PFSK-1 (cell line): ENCODE measurements around the gene FSTL4.

Source experiments
- FOXP2 ChIP-seq: optimal IDR thresholded peaks from 2 replicates; pipeline ENCODE3; 2011; ENCODE audit warnings: borderline replicate concordance, control low read depth, inconsistent platforms; ENCODE audit not compliant: insufficient read depth; ENCODE audit errors: extremely low read length, extremely low read depth
- SIN3A ChIP-seq: IDR thresholded peaks from 2 replicates; pipeline ENCODE4 v1.6.1; 2012; ENCODE audit warnings: mild to moderate bottlenecking, low read length, moderate library complexity, borderline replicate concordance; ENCODE audit not compliant: insufficient read depth
- TAF1 ChIP-seq: IDR thresholded peaks from 2 replicates; pipeline ENCODE4 v1.6.1; 2012; ENCODE audit warnings: low read length, control low read depth, borderline replicate concordance; ENCODE audit not compliant: insufficient read depth

DNA sequence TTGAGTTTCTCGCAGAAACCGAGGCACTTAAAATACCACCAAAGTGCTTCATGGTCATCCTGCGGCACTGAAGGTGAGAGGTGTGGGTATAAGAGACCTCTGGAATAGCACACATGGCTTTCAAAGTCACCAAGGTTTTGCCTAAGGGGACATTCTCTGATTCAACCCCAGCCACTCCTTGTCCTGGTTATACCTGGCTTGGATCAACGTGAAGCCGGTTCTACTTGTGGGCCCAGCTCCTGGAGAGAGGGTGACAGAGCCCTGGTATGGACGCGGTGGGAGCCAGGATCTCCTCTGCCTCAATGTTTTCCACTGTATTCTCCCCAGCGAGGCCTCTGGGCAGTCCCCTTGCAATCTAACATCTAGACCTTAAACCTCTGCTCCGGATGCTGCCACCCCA, 132.0 kb downstream of the FSTL4 start:
- TF ChIP-seq TAF1 (no peak), FOXP2 (no peak), SIN3A (no peak)
